Measurements from ENCODE around the gene SLC36A1.

SLC36A1 gene

GRCh38 chr5:151509836-151510235 lies 62.4 kb downstream of the SLC36A1 start:
- H3K27ac ChIP-seq (ENCODE audit: low read length) = no peak overlapping the region
- H3K4me1 ChIP-seq (ENCODE audit: control insufficient read depth in 1 of 2, insufficient read depth in 2 of 2, low read length in 2 of 2) = no peaks in the 10 kb centered on the region
- H3K36me3 ChIP-seq (ENCODE audit: control insufficient read depth in 1 of 2, insufficient read depth in 2 of 2, low read length in 2 of 2) = no peaks in the 10 kb centered on the region
- no peak overlapping the region for H3K4me3 ChIP-seq (ENCODE audit: low read depth in 1 of 2, low read length in 2 of 2)
- H3K9me3 ChIP-seq (ENCODE audit: control insufficient read depth in 1 of 2, low read length in 2 of 2) = no peaks in the 10 kb centered on the region
- no peaks in the 10 kb centered on the region for H3K27me3 ChIP-seq (ENCODE audit: low read depth, low read length)

GRCh38 chr5:151517122-151517920 lies 69.9 kb downstream of the SLC36A1 start:
- no peaks in the 10 kb centered on the region for H3K27me3 ChIP-seq (ENCODE audit: low read depth, low read length)
- H3K36me3 ChIP-seq (ENCODE audit: control insufficient read depth in 1 of 2, insufficient read depth in 2 of 2, low read length in 2 of 2) = no peaks in the 10 kb centered on the region
- H3K27ac ChIP-seq (ENCODE audit: low read length) = no peak overlapping the region
- H3K4me1 ChIP-seq (ENCODE audit: control insufficient read depth in 1 of 2, insufficient read depth in 2 of 2, low read length in 2 of 2) = no peaks in the 10 kb centered on the region
- H3K9me3 ChIP-seq (ENCODE audit: control insufficient read depth in 1 of 2, low read length in 2 of 2) = no peaks in the 10 kb centered on the region
- H3K4me3 ChIP-seq (ENCODE audit: low read depth in 1 of 2, low read length in 2 of 2) = no peak overlapping the region

GRCh38 chr5:151520294-151520693 lies 72.9 kb downstream of the SLC36A1 start:
- Histone ChIP-seq H3K27me3 (ENCODE audit: low read depth, low read length) (no peaks in the 10 kb centered on the region), H3K27ac (ENCODE audit: low read length) (no peak overlapping the region), H3K4me1 (ENCODE audit: control insufficient read depth in 1 of 2, insufficient read depth in 2 of 2, low read length in 2 of 2) (no peaks in the 10 kb centered on the region), H3K9me3 (ENCODE audit: control insufficient read depth in 1 of 2, low read length in 2 of 2) (no peaks in the 10 kb centered on the region), H3K4me3 (ENCODE audit: low read depth in 1 of 2, low read length in 2 of 2) (no peak overlapping the region), H3K36me3 (ENCODE audit: control insufficient read depth in 1 of 2, insufficient read depth in 2 of 2, low read length in 2 of 2) (no peaks in the 10 kb centered on the region)

- Histone ChIP-seq H3K27me3 (ENCODE audit: low read depth, low read length) (no peaks in the 10 kb centered on the region), H3K36me3 (ENCODE audit: control insufficient read depth in 1 of 2, insufficient read depth in 2 of 2, low read length in 2 of 2) (no peaks in the 10 kb centered on the region), H3K27ac (ENCODE audit: low read length) (no peak overlapping the region), H3K9me3 (ENCODE audit: control insufficient read depth in 1 of 2, low read length in 2 of 2) (no peaks in the 10 kb centered on the region), H3K4me1 (ENCODE audit: control insufficient read depth in 1 of 2, insufficient read depth in 2 of 2, low read length in 2 of 2) (no peaks in the 10 kb centered on the region), H3K4me3 (ENCODE audit: low read depth in 1 of 2, low read length in 2 of 2) (no peak overlapping the region)
Observed at GRCh38 chr5:151522226-151522625, 74.8 kb downstream of the SLC36A1 start.

GRCh38 chr5:151523335-151523734 lies 75.9 kb downstream of the SLC36A1 start:
- Histone ChIP-seq H3K9me3 (ENCODE audit: control insufficient read depth in 1 of 2, low read length in 2 of 2) (no peaks in the 10 kb centered on the region), H3K4me3 (ENCODE audit: low read depth in 1 of 2, low read length in 2 of 2) (no peak overlapping the region), H3K27ac (ENCODE audit: low read length) (no peak overlapping the region), H3K27me3 (ENCODE audit: low read depth, low read length) (no peaks in the 10 kb centered on the region), H3K36me3 (ENCODE audit: control insufficient read depth in 1 of 2, insufficient read depth in 2 of 2, low read length in 2 of 2) (no peaks in the 10 kb centered on the region), H3K4me1 (ENCODE audit: control insufficient read depth in 1 of 2, insufficient read depth in 2 of 2, low read length in 2 of 2) (no peaks in the 10 kb centered on the region)

- Histone ChIP-seq H3K4me1 (ENCODE audit: control insufficient read depth in 1 of 2, insufficient read depth in 2 of 2, low read length in 2 of 2) (no peaks in the 10 kb centered on the region), H3K4me3 (ENCODE audit: low read depth in 1 of 2, low read length in 2 of 2) (no peak overlapping the region), H3K27ac (ENCODE audit: low read length) (no peak overlapping the region), H3K27me3 (ENCODE audit: low read depth, low read length) (no peaks in the 10 kb centered on the region), H3K9me3 (ENCODE audit: control insufficient read depth in 1 of 2, low read length in 2 of 2) (no peaks in the 10 kb centered on the region), H3K36me3 (ENCODE audit: control insufficient read depth in 1 of 2, insufficient read depth in 2 of 2, low read length in 2 of 2) (no peaks in the 10 kb centered on the region)
Observed at GRCh38 chr5:151528153-151528552, 80.8 kb downstream of the SLC36A1 start.

- no peak overlapping the region for H3K27ac ChIP-seq (ENCODE audit: low read length)
- no peaks in the 10 kb centered on the region for H3K9me3 ChIP-seq (ENCODE audit: control insufficient read depth in 1 of 2, low read length in 2 of 2)
- no peaks in the 10 kb centered on the region for H3K4me1 ChIP-seq (ENCODE audit: control insufficient read depth in 1 of 2, insufficient read depth in 2 of 2, low read length in 2 of 2)
- no peak overlapping the region for H3K4me3 ChIP-seq (ENCODE audit: low read depth in 1 of 2, low read length in 2 of 2)
- H3K36me3 ChIP-seq (ENCODE audit: control insufficient read depth in 1 of 2, insufficient read depth in 2 of 2, low read length in 2 of 2) = no peaks in the 10 kb centered on the region
- H3K27me3 ChIP-seq (ENCODE audit: low read depth, low read length) = no peaks in the 10 kb centered on the region
Observed at GRCh38 chr5:151528996-151529395, 81.6 kb downstream of the SLC36A1 start.

GRCh38 chr5:151531581-151531980 lies 84.2 kb downstream of the SLC36A1 start:
- Histone ChIP-seq H3K9me3 (ENCODE audit: control insufficient read depth in 1 of 2, low read length in 2 of 2) (no peaks in the 10 kb centered on the region), H3K4me3 (ENCODE audit: low read depth in 1 of 2, low read length in 2 of 2) (no peak overlapping the region), H3K27ac (ENCODE audit: low read length) (no peak overlapping the region), H3K36me3 (ENCODE audit: control insufficient read depth in 1 of 2, insufficient read depth in 2 of 2, low read length in 2 of 2) (no peaks in the 10 kb centered on the region), H3K27me3 (ENCODE audit: low read depth, low read length) (no peaks in the 10 kb centered on the region), H3K4me1 (ENCODE audit: control insufficient read depth in 1 of 2, insufficient read depth in 2 of 2, low read length in 2 of 2) (no peaks in the 10 kb centered on the region)

- Histone ChIP-seq H3K9me3 (ENCODE audit: control insufficient read depth in 1 of 2, low read length in 2 of 2) (no peaks in the 10 kb centered on the region), H3K4me3 (ENCODE audit: low read depth in 1 of 2, low read length in 2 of 2) (no peak overlapping the region), H3K27me3 (ENCODE audit: low read depth, low read length) (no peaks in the 10 kb centered on the region), H3K27ac (ENCODE audit: low read length) (no peak overlapping the region), H3K36me3 (ENCODE audit: control insufficient read depth in 1 of 2, insufficient read depth in 2 of 2, low read length in 2 of 2) (no peaks in the 10 kb centered on the region), H3K4me1 (ENCODE audit: control insufficient read depth in 1 of 2, insufficient read depth in 2 of 2, low read length in 2 of 2) (no peaks in the 10 kb centered on the region)
Observed at GRCh38 chr5:151532416-151532815, 85.0 kb downstream of the SLC36A1 start.

- no peaks in the 10 kb centered on the region for H3K27me3 ChIP-seq (ENCODE audit: low read depth, low read length)
- no peak overlapping the region for H3K27ac ChIP-seq (ENCODE audit: low read length)
- H3K9me3 ChIP-seq (ENCODE audit: control insufficient read depth in 1 of 2, low read length in 2 of 2) = no peaks in the 10 kb centered on the region
- H3K4me1 ChIP-seq (ENCODE audit: control insufficient read depth in 1 of 2, insufficient read depth in 2 of 2, low read length in 2 of 2) = no peaks in the 10 kb centered on the region
- H3K36me3 ChIP-seq (ENCODE audit: control insufficient read depth in 1 of 2, insufficient read depth in 2 of 2, low read length in 2 of 2) = no peaks in the 10 kb centered on the region
- no peak overlapping the region for H3K4me3 ChIP-seq (ENCODE audit: low read depth in 1 of 2, low read length in 2 of 2)
Observed at GRCh38 chr5:151534350-151534749, 86.9 kb downstream of the SLC36A1 start.

GRCh38 chr5:151537044-151537443 lies 89.6 kb downstream of the SLC36A1 start:
- H3K9me3 ChIP-seq (ENCODE audit: control insufficient read depth in 1 of 2, low read length in 2 of 2) = no peaks in the 10 kb centered on the region
- no peaks in the 10 kb centered on the region for H3K4me1 ChIP-seq (ENCODE audit: control insufficient read depth in 1 of 2, insufficient read depth in 2 of 2, low read length in 2 of 2)
- no peaks in the 10 kb centered on the region for H3K36me3 ChIP-seq (ENCODE audit: control insufficient read depth in 1 of 2, insufficient read depth in 2 of 2, low read length in 2 of 2)
- no peaks in the 10 kb centered on the region for H3K27me3 ChIP-seq (ENCODE audit: low read depth, low read length)
- H3K27ac ChIP-seq (ENCODE audit: low read length) = no peak overlapping the region
- H3K4me3 ChIP-seq (ENCODE audit: low read depth in 1 of 2, low read length in 2 of 2) = no peak overlapping the region

- Histone ChIP-seq H3K9me3 (ENCODE audit: control insufficient read depth in 1 of 2, low read length in 2 of 2) (no peaks in the 10 kb centered on the region), H3K27ac (ENCODE audit: low read length) (no peak overlapping the region), H3K4me1 (ENCODE audit: control insufficient read depth in 1 of 2, insufficient read depth in 2 of 2, low read length in 2 of 2) (no peaks in the 10 kb centered on the region), H3K36me3 (ENCODE audit: control insufficient read depth in 1 of 2, insufficient read depth in 2 of 2, low read length in 2 of 2) (no peaks in the 10 kb centered on the region), H3K4me3 (ENCODE audit: low read depth in 1 of 2, low read length in 2 of 2) (no peak overlapping the region), H3K27me3 (ENCODE audit: low read depth, low read length) (no peaks in the 10 kb centered on the region)
Observed at GRCh38 chr5:151541571-151541970, 94.2 kb downstream of the SLC36A1 start.

Data from muscle layer of duodenum (tissue), 2 donors.